ENCODE data around the gene PCBP2. TPM values are rescaled to one million over a fixed set of nuclear protein-coding genes. Genes with fewer than 3 reads are reported as not detected.

The PCBP2 gene
- total and polyA plus RNA-seq, 2 of the 4 experiments (the other 2 are of a cell fraction) = 190 to 586 TPM

DNA sequence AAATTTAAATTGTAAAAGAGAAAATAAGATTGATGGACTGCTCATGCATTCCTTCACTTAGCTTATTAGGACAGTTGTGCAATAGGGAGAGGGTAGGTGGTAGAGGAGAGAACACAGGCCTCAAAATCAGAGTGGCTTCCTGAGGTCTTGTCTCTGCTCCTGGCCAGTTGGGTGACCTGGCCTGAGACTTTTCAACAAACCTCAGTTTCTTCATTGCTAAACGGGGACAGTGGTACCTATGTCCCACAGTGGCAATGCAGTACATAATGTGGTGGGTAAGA is 44.8 kb downstream of the PCBP2 start:
- dilution Hi-C loops (cut with HindIII; ENCODE audit: low sequenced_read_pairs, unreplicated experiment) = no loop called here

More for the DNA sequence above, 44.8 kb downstream of the PCBP2 start:
- no CpG with 5 or more reads among the region's 1 CpG for WGBS, 2 experiments (ENCODE audit: extremely low coverage in 2 of 2, insufficient read length in 1 of 2)
- no peak overlapping the region for H2BK120ac ChIP-seq (ENCODE audit: low read depth, low read length)
- peaks cover 27% of the 10 kb centered on the region for H3K4me1 ChIP-seq (ENCODE audit: control insufficient read depth, insufficient read depth, low read length)
- no peak for DNase-seq
- no peaks in the 10 kb centered on the region for H3K27me3 ChIP-seq (ENCODE audit: control insufficient read depth, insufficient read depth, low read length)
- intact Hi-C loops (cut with micrococcal nuclease) = no loop called here
- H4K8ac ChIP-seq (ENCODE audit: low read depth in 2 of 2, low read length in 2 of 2) = peak overlapping the region; percentile 29 to 62
- H3K4me3 ChIP-seq (ENCODE audit: insufficient read depth, low read depth, low read length) = no peak overlapping the region
- in situ Hi-C loops (cut with MboI; ENCODE audit: low sequenced_read_pairs) = no loop called here
- H3K4me2 ChIP-seq (ENCODE audit: low read depth, low read length) = peak overlapping the region; percentile 56
- peak overlapping the region; percentile 29 for H3K14ac ChIP-seq (replicated peaks; ENCODE audit: low read depth, low read length)
- no peak overlapping the region for H2AFZ ChIP-seq (replicated peaks; ENCODE audit: low read length, poor library complexity)
- ChIA-PET CTCF (no interaction called here), POLR2A (ENCODE audit: unreplicated experiment) (no interaction called here)
- H3K9ac ChIP-seq (ENCODE audit: low read depth, low read length) = peak overlapping the region; percentile 22; the same call in 1 of the 2 replicates
- no peak overlapping the region for H2BK20ac ChIP-seq (ENCODE audit: low read depth, low read length)
- H3K4ac ChIP-seq (ENCODE audit: low read depth, low read length) = peak overlapping the region; percentile 38; the same call in 1 of the 2 replicates
- no peak overlapping the region for H3K18ac ChIP-seq (ENCODE audit: low read depth, low read length)
- TF ChIP-seq CEBPB (IDR thresholded peaks at IDR 0.05; ENCODE audit: low read depth, low read length) (peak; percentile 83), RCOR1 (IDR thresholded peaks at IDR 0.05; ENCODE audit: insufficient replicate concordance, low read length) (no peak)
- no peaks in the 10 kb centered on the region for H3K9me3 ChIP-seq (ENCODE audit: control insufficient read depth, insufficient read depth, low read length)
- peak overlapping the region; percentile 32; the same call in 1 of the 2 replicates for H3K56ac ChIP-seq (ENCODE audit: extremely low read depth, insufficient read depth, low read length)
- peaks cover 3% of the 10 kb centered on the region for H4K20me1 ChIP-seq (ENCODE audit: insufficient read depth, low read length)
- ATAC-seq (ENCODE audit: low read depth) = no peak
- H2BK5ac ChIP-seq (ENCODE audit: low read depth, low read length, poor library complexity, severe bottlenecking) = peak overlapping the region; percentile 13
- no peak overlapping the region for H2BK15ac ChIP-seq (ENCODE audit: low read depth, low read length)
- H2AK9ac ChIP-seq (replicated peaks; ENCODE audit: low read depth, low read length, poor library complexity) = peak overlapping the region; percentile 13
- no TSS peak for BruUV-seq (replicated peaks)
- H4K5ac ChIP-seq (ENCODE audit: low read depth, low read length) = peak overlapping the region; percentile 39; the same call in 1 of the 2 replicates
- H3K23ac ChIP-seq (ENCODE audit: low read depth, low read length) = peak overlapping the region; percentile 31; the same call in 1 of the 2 replicates
- H3K36me3 ChIP-seq (ENCODE audit: control insufficient read depth, insufficient read depth, low read length) = peaks cover 4% of the 10 kb centered on the region; the same call in 1 of the 2 replicates
- no peak overlapping the region for H4K91ac ChIP-seq (ENCODE audit: insufficient read depth, low read depth, low read length)
- H3K27ac ChIP-seq (ENCODE audit: insufficient read depth, low read length) = peak overlapping the region; percentile 53; the same call in 1 of the 2 replicates
- H3K9me1 ChIP-seq (ENCODE audit: insufficient read depth, low read length) = peaks cover 49% of the 10 kb centered on the region
- peak overlapping the region; percentile 48; the same call in 1 of the 2 replicates for H2AK5ac ChIP-seq (ENCODE audit: low read depth, low read length)
- H3K79me1 ChIP-seq (ENCODE audit: low read depth in 1 of 2, low read length in 2 of 2) = peaks cover 25 to 79% of the 10 kb centered on the region in 2 experiments; a peak in 3 of 4 replicates

All from IMR-90 (cell line).